AG08396 (cell line): ENCODE measurements around the gene ZIC4.

Source experiments
- DNase-seq: peaks from one replicate; pipeline ENCODE4 v3.0.0; 2012; ENCODE audit warnings: low spot score, mixed read lengths

The ZIC4 gene

GRCh38 chr3:147390589-147391569, 15.5 kb downstream of the ZIC4 start:
- no peak for DNase-seq

DNA sequence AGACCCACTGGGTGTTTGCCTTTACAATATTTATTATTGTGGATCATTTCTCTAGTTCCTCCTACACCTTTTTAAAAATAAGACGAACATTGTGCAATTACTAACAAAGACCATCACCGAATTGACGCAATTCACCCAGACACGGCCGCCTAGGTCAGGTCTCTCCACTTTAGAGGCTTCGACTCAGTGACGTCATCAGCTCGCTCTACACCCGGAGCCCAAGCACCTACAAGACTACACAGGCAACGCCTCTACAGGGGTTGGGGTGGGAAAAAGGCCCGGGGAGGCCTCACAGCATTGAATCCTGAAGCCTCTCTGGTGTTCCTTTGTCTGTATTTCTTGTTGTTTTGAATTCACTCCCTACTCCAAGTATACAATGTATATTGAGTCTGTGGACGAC, 16.6 kb downstream of the ZIC4 start:
- no peak for DNase-seq

DNA sequence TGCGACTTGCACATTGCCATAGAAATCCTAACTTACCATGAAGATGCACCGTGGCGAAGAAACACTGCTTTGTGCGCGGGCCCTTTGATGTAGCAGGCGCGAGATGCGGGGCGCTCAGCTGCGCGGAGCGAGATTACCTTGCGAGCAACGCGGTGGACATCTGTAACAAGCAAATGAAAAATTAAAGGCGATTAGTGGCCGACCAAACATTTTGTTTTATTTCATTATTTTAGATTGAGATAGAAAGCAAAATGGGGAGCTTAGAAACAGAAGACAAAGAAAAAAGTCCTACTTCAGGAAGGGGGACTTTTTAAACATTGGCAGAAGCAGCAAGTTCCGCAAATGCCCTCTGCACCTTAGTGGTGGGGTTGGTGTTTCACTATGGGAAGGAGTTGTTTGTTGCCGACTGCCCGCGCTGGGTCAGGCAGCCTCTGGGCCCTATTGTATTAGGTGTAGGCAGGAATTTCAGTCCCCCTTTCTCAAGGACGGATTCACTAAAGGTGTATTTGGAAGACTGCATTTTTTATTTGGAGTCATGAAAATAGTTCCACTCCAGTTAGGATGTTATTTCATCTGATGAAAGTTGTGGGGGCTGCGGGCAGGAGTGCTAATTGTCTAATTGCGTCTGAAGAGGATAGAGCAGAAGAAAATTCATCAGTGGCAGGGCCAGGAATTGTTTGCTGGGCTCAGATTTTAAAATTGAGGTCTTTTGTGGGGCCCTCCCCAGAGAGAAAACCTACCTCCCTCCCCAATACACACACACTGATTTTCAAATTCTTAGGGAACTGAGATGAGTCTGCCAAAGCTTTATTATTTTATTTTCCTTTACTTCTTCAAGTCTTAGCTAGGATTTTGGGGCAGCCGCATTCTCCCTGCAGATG, 17.4 kb downstream of the ZIC4 start:
- no peak for DNase-seq

GRCh38 chr3:147387885-147388699, 18.3 kb downstream of the ZIC4 start:
- no peak for DNase-seq

DNA sequence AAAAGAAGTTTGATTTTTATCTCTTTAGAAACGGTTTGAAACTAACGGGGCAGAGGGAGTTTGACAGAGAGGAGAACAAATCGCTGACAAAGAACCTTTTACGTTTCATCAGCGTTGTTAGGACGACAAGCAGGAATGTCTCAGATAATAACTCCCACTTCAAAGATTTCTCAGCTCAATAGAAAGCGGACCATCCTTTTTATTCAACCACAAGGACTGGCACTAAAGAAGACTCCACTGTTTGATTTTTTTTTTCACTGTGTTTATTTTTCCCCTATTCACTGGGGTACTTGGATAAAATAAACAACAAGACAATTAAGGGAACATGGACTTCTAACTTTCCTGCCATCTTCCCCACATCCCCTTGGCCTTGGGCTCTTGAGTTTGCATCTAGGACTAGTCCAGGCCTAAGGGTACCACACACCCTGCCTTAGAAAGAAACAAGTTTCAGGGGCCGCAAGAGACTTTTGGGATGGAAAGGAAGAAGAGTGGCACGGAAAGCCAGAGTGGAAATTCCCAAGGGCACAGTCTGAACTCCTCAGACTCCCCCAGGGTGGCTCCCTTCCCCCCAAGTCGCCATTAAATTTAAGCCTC, 19.0 kb downstream of the ZIC4 start:
- no peak for DNase-seq

DNA sequence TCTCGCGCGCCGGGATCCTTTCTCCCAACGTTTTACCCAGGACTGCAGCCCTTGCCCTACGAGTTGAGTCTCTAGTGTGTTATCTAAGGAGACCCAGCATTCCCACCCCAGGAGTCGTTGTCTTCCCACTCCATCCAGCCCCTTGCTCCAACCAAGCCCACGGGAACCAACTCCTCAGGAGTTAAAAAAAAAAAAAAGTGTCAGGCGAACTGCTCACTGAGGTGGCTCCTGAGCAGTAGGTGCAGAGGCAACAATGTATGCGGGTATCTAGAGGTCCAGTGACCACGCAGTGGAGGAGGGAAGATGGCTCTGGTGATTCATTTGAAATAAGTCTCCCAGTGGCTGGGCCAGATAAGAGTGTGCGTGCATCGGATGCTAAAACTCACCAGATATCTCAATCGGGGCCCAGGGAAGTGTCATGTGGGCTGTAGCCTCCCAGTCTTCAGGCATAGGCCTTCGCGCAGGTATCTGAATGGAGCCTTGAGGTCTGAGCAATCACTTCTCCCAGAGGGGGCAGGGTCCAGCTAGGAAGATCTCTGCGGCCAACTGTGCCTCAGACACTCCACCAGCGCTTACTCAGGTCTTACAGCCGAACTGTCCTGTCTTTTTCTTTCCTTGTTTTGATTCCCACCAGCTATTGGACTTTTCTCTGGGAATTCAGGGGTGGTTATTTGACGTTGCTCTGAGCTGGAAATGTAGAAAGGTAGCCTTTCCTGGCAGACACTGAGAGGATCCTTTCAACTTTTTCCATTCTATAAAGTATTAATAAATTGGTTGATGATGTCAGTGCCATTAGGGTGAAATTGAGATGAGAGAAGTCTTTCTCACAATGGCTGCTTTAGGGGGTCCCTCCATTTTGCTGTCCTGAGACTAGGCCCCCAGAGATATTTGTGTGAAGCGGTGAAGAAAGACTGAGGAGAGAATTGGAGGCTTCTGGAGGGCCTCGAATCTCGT, 21.0 kb downstream of the ZIC4 start:
- no peak for DNase-seq

DNA sequence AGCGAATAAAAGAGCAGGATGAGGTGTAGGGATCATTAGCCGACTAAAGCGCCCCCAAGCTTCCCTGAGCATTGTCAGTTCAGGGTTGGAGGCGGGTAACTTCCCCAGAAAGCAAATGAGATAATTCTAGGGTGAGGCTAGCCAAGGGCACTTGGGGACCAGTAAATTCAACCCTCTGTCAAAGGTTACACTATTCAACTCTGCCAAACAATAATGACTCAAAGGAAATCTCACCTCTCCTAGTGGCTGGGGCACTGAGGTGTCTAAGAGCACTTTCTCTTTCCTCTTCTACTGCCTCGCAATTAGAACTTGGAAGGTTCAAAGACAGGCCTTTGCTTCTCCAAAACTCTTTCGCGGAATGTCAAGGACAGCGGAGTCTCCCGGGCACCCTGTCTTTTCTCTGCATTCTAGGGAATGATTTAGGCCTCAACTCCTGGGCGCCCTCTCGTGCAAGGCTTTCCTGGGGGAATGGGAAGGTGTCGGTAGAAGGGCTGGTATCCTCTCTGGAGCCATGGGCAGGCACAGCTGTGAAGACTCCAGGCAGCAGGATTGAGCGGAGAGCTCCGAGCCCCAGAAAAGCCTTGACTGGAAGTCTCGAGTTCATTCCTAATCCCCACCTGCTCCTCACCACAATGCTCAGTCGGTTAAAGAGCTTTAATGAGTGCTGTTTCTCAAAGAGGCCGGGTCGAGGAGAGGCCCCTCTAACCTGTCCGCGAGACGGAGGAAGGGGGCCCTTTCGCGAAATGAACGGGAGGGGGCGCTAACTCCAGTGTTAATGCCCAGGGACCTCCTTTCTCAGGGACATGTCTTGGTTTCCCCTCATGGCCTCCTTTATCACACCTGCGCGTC, 21.9 kb downstream of the ZIC4 start:
- DNase-seq: no peak

- no peak for DNase-seq
Observed at GRCh38 chr3:147383617-147384016, 22.7 kb downstream of the ZIC4 start.

GRCh38 chr3:147381596-147381995, 24.7 kb downstream of the ZIC4 start:
- no peak for DNase-seq

- no peak for DNase-seq
Observed at GRCh38 chr3:147380977-147381376, 25.4 kb downstream of the ZIC4 start.

- DNase-seq: no peak
Observed at GRCh38 chr3:147380387-147380951, 25.9 kb downstream of the ZIC4 start.

DNA sequence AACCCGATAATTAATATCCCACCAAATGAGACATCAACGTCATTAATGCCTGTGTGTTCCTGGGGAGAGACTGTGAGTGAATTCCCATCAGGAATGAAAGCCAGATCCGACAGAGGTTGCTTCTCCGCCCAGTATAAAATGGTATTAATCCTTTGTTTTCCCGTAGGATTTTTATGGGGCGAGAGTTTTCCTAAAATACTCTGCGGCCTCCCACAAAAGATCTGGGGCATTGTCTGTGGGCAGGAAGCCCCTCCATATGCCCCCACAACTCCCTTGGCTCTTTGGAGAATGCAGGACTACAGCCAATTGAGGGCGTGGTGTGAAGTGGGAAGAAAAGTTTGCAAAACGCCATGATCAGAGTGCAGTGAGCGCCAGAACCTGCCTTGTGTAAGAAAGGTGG, 26.7 kb downstream of the ZIC4 start:
- DNase-seq: no peak

- DNase-seq: no peak
Observed at GRCh38 chr3:147377412-147378367, 28.7 kb downstream of the ZIC4 start.

- DNase-seq: no peak
Observed at GRCh38 chr3:147373301-147373700, 33.0 kb downstream of the ZIC4 start.

- no peak for DNase-seq
Observed at GRCh38 chr3:147372525-147373027, 33.8 kb downstream of the ZIC4 start.

GRCh38 chr3:147371771-147372340, 34.5 kb downstream of the ZIC4 start:
- DNase-seq: no peak

GRCh38 chr3:147371140-147371539, 35.2 kb downstream of the ZIC4 start:
- DNase-seq: no peak
